Measurements from ENCODE around the gene OPHN1. TPM values are rescaled to one million over a fixed set of nuclear protein-coding genes. Genes with fewer than 3 reads are reported as not detected.

The OPHN1 gene
- total RNA-seq, 4 donors from 2014 or later: 4.6 to 27.7 (median 10.8) TPM

DNA sequence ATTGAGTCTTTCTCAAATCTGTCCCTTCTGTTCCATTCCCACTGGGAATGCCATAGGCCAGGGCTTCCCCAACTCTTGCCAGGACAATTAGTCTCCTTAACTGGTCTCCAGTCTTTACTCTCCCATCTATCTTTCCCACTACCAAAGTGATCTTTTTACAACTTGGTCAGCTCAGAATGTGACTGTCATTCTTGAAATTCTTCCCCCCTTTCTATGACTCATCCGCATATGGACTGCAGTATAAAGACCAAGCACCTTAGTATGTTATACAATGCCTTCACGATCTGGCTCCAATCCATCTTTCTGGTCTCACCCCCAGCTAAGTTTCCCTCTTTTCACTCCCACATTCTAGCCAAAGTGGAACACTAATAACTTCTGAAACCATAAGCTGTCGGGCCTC is 383.8 kb downstream of the OPHN1 start:
- no peaks in the 10 kb centered on the region for H3K36me3 ChIP-seq
- H3K27me3 ChIP-seq: no peaks in the 10 kb centered on the region
- H3K4me1 ChIP-seq: no peaks in the 10 kb centered on the region
- no peak for DNase-seq
- TF ChIP-seq, protein P1, sequence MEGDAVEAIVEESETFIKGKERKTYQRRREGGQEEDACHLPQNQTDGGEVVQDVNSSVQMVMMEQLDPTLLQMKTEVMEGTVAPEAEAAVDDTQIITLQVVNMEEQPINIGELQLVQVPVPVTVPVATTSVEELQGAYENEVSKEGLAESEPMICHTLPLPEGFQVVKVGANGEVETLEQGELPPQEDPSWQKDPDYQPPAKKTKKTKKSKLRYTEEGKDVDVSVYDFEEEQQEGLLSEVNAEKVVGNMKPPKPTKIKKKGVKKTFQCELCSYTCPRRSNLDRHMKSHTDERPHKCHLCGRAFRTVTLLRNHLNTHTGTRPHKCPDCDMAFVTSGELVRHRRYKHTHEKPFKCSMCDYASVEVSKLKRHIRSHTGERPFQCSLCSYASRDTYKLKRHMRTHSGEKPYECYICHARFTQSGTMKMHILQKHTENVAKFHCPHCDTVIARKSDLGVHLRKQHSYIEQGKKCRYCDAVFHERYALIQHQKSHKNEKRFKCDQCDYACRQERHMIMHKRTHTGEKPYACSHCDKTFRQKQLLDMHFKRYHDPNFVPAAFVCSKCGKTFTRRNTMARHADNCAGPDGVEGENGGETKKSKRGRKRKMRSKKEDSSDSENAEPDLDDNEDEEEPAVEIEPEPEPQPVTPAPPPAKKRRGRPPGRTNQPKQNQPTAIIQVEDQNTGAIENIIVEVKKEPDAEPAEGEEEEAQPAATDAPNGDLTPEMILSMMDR (IDR thresholded peaks at IDR 0.05): no peak
- TF ChIP-seq POLR2A (IDR thresholded peaks at IDR 0.05): no peak
- H3K4me3 ChIP-seq: no peak overlapping the region
- intact Hi-C loops (cut with DNase I; ENCODE audit: low total_unique reads): no loop called here
- no peaks in the 10 kb centered on the region for H3K9me3 ChIP-seq
- H3K27ac ChIP-seq: no peak overlapping the region

DNA sequence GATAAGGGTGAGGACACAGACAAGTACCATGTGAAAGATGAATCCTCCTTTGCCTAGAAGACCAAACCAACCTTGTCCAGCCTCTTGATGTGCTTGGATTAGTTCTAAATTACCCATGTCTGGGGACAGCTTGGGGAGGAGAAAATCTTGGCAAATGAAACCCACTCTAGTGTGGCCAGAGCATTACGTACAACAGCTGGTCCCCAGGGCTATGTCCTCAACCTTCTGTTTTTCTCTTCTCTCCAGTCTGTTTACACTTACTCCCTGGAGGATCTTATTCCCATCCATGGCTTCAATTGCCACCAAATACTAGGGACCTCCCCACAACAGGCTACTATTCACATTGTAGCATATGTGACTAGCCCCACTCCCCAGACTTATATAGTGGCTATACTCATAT is 384.5 kb downstream of the OPHN1 start:
- no peaks in the 10 kb centered on the region for H3K9me3 ChIP-seq
- intact Hi-C loops (cut with DNase I; ENCODE audit: low total_unique reads): no loop called here
- TF ChIP-seq POLR2A (IDR thresholded peaks at IDR 0.05): no peak
- TF ChIP-seq, protein P1 (IDR thresholded peaks at IDR 0.05): no peak

GRCh38 chrX:68045008-68045577 is 388.2 kb downstream of the OPHN1 start:
- TF ChIP-seq, protein P1 (IDR thresholded peaks at IDR 0.05): no peak
- TF ChIP-seq POLR2A (IDR thresholded peaks at IDR 0.05): no peak
- no peaks in the 10 kb centered on the region for H3K9me3 ChIP-seq
- H3K36me3 ChIP-seq: no peaks in the 10 kb centered on the region
- intact Hi-C loops (cut with DNase I; ENCODE audit: low total_unique reads): no loop called here
- no peak overlapping the region for H3K4me3 ChIP-seq
- no peaks in the 10 kb centered on the region for H3K27me3 ChIP-seq
- DNase-seq: no peak
- H3K27ac ChIP-seq: no peak overlapping the region
- no peaks in the 10 kb centered on the region for H3K4me1 ChIP-seq

More for the DNA sequence above, 384.5 kb downstream of the OPHN1 start:
- H3K27me3 ChIP-seq: no peaks in the 10 kb centered on the region
- no peaks in the 10 kb centered on the region for H3K36me3 ChIP-seq
- H3K4me3 ChIP-seq: no peak overlapping the region
- no peak for DNase-seq
- H3K4me1 ChIP-seq: no peaks in the 10 kb centered on the region
- no peak overlapping the region for H3K27ac ChIP-seq

DNA sequence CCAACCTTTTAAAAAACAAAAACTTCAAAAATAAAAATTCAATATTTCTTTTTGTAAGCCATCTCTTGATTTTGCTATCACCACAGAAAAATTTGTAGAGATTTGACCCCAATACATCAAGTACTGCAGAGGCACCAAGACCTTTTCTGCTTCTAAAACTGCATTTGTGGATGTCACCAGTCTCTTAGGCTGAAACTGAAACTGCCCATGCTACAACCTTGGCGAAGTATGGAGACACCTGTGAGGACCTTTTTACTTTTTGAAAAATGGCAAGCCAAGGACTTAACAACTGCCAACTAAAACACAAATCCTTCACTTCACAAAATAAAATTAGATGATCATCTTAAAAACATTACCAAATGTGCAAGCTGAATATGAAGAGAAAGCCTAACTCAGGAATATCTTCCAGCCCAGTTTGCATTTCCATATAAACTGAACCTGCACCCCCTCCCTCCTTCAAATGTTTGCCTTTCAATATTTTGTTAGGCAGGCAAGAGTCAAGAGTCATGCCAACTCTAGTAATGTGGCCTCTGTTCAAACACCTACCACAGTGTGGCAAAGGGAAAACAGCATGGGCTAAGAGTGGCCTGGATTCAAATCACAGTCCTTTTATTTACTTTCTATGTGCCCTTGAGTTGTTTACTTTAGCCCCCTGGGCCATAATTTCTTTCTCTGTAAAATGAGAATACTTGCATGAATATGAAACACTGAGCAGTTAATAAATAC is 389.4 kb downstream of the OPHN1 start:
- Histone ChIP-seq H3K9me3 (no peaks in the 10 kb centered on the region), H3K27me3 (no peaks in the 10 kb centered on the region), H3K4me1 (no peaks in the 10 kb centered on the region), H3K36me3 (no peaks in the 10 kb centered on the region), H3K4me3 (no peak overlapping the region), H3K27ac (no peak overlapping the region)
- intact Hi-C loops (cut with DNase I; ENCODE audit: low total_unique reads): no loop called here
- no peak for TF ChIP-seq POLR2A (IDR thresholded peaks at IDR 0.05)
- TF ChIP-seq, protein P1 (IDR thresholded peaks at IDR 0.05): no peak
- DNase-seq: no peak

GRCh38 chrX:68041110-68041509 is 392.2 kb downstream of the OPHN1 start:
- Histone ChIP-seq H3K27ac (no peak overlapping the region), H3K27me3 (no peaks in the 10 kb centered on the region), H3K9me3 (no peaks in the 10 kb centered on the region), H3K4me1 (no peaks in the 10 kb centered on the region), H3K36me3 (no peaks in the 10 kb centered on the region), H3K4me3 (no peak overlapping the region)
- TF ChIP-seq, protein P1 (IDR thresholded peaks at IDR 0.05): no peak
- TF ChIP-seq POLR2A (IDR thresholded peaks at IDR 0.05): no peak
- intact Hi-C loops (cut with DNase I; ENCODE audit: low total_unique reads): no loop called here
- no peak for DNase-seq
